ENCODE results near the gene MSL1. TPM values are rescaled to one million over a fixed set of nuclear protein-coding genes. Genes with fewer than 3 reads are reported as not detected.
A peak's percentile ranks its signal among the peaks of the same experiment; 100 is the strongest.

MSL1 gene
- total and polyA plus RNA-seq, 2 experiments from 2014 or later: 26.7 to 81.6 TPM

- WGBS (ENCODE audit: low lambda C conversion rate, missing lambda C conversion rate): 97% methylated on average over 7 of the region's 7 CpGs
- no peaks in the 10 kb centered on the region for H3K36me3 ChIP-seq (replicated peaks; ENCODE audit: insufficient read depth, low read depth)
- no peaks in the 10 kb centered on the region for H3K27me3 ChIP-seq
- H3K4me3 ChIP-seq: no peak overlapping the region
- no peak overlapping the region for H2AFZ ChIP-seq
- H3K9me3 ChIP-seq (ENCODE audit: low read depth): no peaks in the 10 kb centered on the region
- peaks cover 16% of the 10 kb centered on the region for H3K4me1 ChIP-seq (ENCODE audit: insufficient read depth)
- H3K9me2 ChIP-seq (replicated peaks; ENCODE audit: insufficient read depth): no peaks in the 10 kb centered on the region
- H3K79me2 ChIP-seq: no peaks in the 10 kb centered on the region
- no peaks in the 10 kb centered on the region for H4K20me1 ChIP-seq (ENCODE audit: insufficient read depth, poor library complexity, severe bottlenecking)
- DNase-seq (ENCODE audit: low spot score): no peak
- peak overlapping the region; percentile 97 for H3K4me2 ChIP-seq
- no peak for TF ChIP-seq CTCF (IDR thresholded peaks at IDR 0.05; ENCODE audit: poor library complexity)
- TF ChIP-seq EZH2 (IDR thresholded peaks at IDR 0.05; ENCODE audit: borderline replicate concordance): no peak
- TF ChIP-seq EZH2phosphoT487 (IDR thresholded peaks at IDR 0.05; ENCODE audit: low read depth, severe bottlenecking, unreplicated experiment): no peak
- H3K27ac ChIP-seq: no peak overlapping the region
Observed at GRCh38 chr17:40178660-40179059, 56.9 kb downstream of the MSL1 start.

- Histone ChIP-seq H3K4me3 (no peak overlapping the region), H4K20me1 (ENCODE audit: insufficient read depth, poor library complexity, severe bottlenecking) (no peaks in the 10 kb centered on the region), H3K27ac (peak overlapping the region; percentile 27), H3K4me2 (no peak overlapping the region), H3K36me3 (replicated peaks; ENCODE audit: insufficient read depth, low read depth) (no peaks in the 10 kb centered on the region), H2AFZ (no peak overlapping the region), H3K9me2 (replicated peaks; ENCODE audit: insufficient read depth) (no peaks in the 10 kb centered on the region), H3K79me2 (no peaks in the 10 kb centered on the region), H3K27me3 (no peaks in the 10 kb centered on the region), H3K4me1 (ENCODE audit: insufficient read depth) (peaks cover 16% of the 10 kb centered on the region), H3K9me3 (ENCODE audit: low read depth) (no peaks in the 10 kb centered on the region)
- TF ChIP-seq EZH2phosphoT487 (IDR thresholded peaks at IDR 0.05; ENCODE audit: low read depth, severe bottlenecking, unreplicated experiment) (no peak), CTCF (IDR thresholded peaks at IDR 0.05; ENCODE audit: poor library complexity) (no peak), EZH2 (IDR thresholded peaks at IDR 0.05; ENCODE audit: borderline replicate concordance) (no peak)
- no peak for DNase-seq (ENCODE audit: low spot score)
- WGBS (ENCODE audit: low lambda C conversion rate, missing lambda C conversion rate): 73% methylated on average over 6 of the region's 6 CpGs
Observed at GRCh38 chr17:40179923-40180659, 58.3 kb downstream of the MSL1 start.

GRCh38 chr17:40180694-40181093, 58.9 kb downstream of the MSL1 start:
- Histone ChIP-seq H4K20me1 (ENCODE audit: insufficient read depth, poor library complexity, severe bottlenecking) (no peaks in the 10 kb centered on the region), H2AFZ (no peak overlapping the region), H3K9me2 (replicated peaks; ENCODE audit: insufficient read depth) (no peaks in the 10 kb centered on the region), H3K27me3 (no peaks in the 10 kb centered on the region), H3K4me1 (ENCODE audit: insufficient read depth) (peaks cover 16% of the 10 kb centered on the region), H3K9me3 (ENCODE audit: low read depth) (no peaks in the 10 kb centered on the region), H3K27ac (peak overlapping the region; percentile 27), H3K4me2 (no peak overlapping the region), H3K79me2 (no peaks in the 10 kb centered on the region), H3K36me3 (replicated peaks; ENCODE audit: insufficient read depth, low read depth) (no peaks in the 10 kb centered on the region), H3K4me3 (no peak overlapping the region)
- no peak for DNase-seq (ENCODE audit: low spot score)
- TF ChIP-seq EZH2 (IDR thresholded peaks at IDR 0.05; ENCODE audit: borderline replicate concordance) (no peak), CTCF (IDR thresholded peaks at IDR 0.05; ENCODE audit: poor library complexity) (no peak), EZH2phosphoT487 (IDR thresholded peaks at IDR 0.05; ENCODE audit: low read depth, severe bottlenecking, unreplicated experiment) (no peak)
- WGBS (ENCODE audit: low lambda C conversion rate, missing lambda C conversion rate): 46% methylated on average over 5 of the region's 5 CpGs

All from hepatocyte (in vitro differentiated cells).